BE2C (cell line): Measurements from ENCODE around the gene TRIM31.

Experiments used
- DNase-seq: peaks from one replicate; pipeline ENCODE4 v3.0.0-alpha.2; 2020
- H3K27me3 ChIP-seq: fragments of 250-450 bp; sonication (Bioruptor Pico); 2 replicates; pipeline ENCODE4 v1.5.1; 2020; ENCODE audit warnings: mild to moderate bottlenecking
- H3K36me3 ChIP-seq: fragments of 250-450 bp; sonication (Bioruptor Pico); 2 replicates; pipeline ENCODE4 v1.5.1; 2020; ENCODE audit warnings: mild to moderate bottlenecking
- H3K4me1 ChIP-seq: fragments of 250-450 bp; sonication (Bioruptor Pico); 2 replicates; pipeline ENCODE4 v1.5.1; 2020
- H3K4me3 ChIP-seq: 2 replicates; pipeline ENCODE4 v1.5.1; 2011; ENCODE audit warnings: low read depth, low read length
- H3K9me3 ChIP-seq: fragments of 250-450 bp; sonication (Bioruptor Pico); 2 replicates; pipeline ENCODE4 v1.5.1; 2020
- CTCF ChIP-seq: IDR thresholded peaks from 2 replicates; pipeline ENCODE4 v1.5.1; 2012; ENCODE audit warnings: mild to moderate bottlenecking, low read depth, low read length

TRIM31 gene

DNA sequence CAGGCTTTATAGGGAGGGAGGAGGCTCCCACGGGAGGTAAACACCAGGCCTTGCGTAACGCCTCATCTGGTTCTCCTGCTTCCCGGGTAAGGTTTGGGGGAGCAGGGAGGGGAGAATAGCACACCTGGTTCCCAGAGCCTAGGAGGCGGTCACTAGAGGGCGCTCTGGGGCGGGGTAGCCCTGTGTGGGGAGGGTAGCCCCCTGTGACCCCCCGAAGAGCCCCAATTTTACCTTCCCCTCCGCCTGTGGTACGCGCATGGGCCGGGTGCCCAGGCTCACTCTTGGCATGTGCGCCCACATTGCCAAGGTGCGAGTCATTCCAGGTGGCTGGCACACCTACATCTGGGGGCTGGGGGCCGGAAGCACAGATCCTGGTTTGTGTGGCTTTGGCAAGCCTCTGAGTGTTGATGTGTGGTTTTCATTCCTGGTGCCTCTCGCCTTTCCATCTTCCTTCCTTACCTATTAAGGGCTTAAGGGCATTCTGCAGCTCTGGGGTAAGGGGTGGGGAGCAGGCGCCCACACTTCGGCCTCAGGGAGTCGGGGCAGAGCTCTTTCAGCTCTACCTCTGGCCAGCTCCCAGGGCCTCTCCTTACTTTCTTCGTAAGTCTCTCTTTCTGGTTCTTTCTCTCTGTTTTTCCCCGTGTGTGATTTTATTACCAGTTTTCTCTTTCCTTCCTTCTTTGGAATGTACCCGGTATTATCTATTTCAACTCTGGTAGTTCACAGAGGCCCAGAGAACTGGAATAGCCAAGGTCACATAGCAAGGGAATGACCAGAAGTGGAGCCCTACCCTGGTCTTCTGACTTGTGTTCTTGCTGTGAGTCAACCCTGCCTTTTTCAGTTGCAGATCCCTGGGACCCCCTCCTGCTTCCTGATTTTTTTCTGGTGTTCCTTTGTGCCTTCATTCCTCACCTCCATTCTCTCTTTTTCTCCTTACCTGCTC lies 36.8 kb downstream of the TRIM31 start:
- no peak for DNase-seq
- Histone ChIP-seq H3K9me3 (no peaks in the 10 kb centered on the region), H3K36me3 (no peaks in the 10 kb centered on the region), H3K4me1 (no peaks in the 10 kb centered on the region), H3K27me3 (peaks cover 59% of the 10 kb centered on the region), H3K4me3 (no peak overlapping the region)
- TF ChIP-seq CTCF: peak; percentile 26; the same call in 1 of the 2 replicates

DNA sequence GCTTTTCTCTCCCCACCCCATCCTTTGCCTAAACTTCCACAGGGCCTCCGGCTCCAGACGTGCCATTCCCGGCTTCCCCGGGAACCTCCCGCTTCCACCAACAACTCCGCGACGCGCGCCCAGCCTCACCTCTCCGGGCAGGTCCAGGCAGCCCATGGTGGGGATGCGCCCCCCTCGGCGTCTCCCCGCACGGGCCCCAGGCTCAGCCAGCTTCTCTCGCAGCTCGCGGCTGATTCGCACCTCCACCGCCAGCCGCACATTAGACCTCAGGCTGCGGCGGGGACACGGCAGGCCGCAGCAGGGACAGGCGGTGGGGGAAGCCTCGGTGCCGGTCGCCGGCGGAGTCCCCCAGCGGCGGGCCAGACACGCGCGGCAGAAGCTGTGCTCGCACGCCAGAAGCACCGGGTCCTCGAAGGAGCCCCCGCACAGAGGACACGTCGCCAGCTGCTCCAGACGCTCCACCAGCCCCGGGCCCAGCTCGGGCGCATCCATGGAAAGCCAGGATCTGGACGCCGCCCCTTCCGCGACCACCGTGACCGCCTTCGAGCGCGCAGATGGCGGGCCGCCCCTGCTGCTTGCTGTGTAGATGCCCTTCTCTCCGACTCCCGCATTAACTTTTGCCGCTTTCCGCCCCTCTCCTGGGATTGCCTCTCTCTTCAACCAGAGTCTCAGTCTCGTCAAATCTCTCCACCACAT lies 37.6 kb downstream of the TRIM31 start, which contains the start of gene RNF39:
Gene RNF39 (minus strand): TSS at position 676 of the 696 bp plus-strand sequence. CDS start 184 bp downstream, at position 492.
- TF ChIP-seq CTCF: no peak
- peaks cover 60% of the 10 kb centered on the region for H3K27me3 ChIP-seq
- DNase-seq: no peak
- no peaks in the 10 kb centered on the region for H3K4me1 ChIP-seq
- H3K36me3 ChIP-seq: no peaks in the 10 kb centered on the region; the same call in 1 of the 2 replicates
- no peaks in the 10 kb centered on the region for H3K9me3 ChIP-seq
- no peak within 1 kb of the TSS for H3K4me3 ChIP-seq

- Histone ChIP-seq H3K9me3 (no peaks in the 10 kb centered on the region), H3K27me3 (peaks cover 60% of the 10 kb centered on the region), H3K4me3 (no peak overlapping the region), H3K4me1 (no peaks in the 10 kb centered on the region), H3K36me3 (no peaks in the 10 kb centered on the region; the same call in 1 of the 2 replicates)
- no peak for DNase-seq
- TF ChIP-seq CTCF: no peak
Observed at GRCh38 chr6:30074331-30075093, 38.4 kb downstream of the TRIM31 start.

DNA sequence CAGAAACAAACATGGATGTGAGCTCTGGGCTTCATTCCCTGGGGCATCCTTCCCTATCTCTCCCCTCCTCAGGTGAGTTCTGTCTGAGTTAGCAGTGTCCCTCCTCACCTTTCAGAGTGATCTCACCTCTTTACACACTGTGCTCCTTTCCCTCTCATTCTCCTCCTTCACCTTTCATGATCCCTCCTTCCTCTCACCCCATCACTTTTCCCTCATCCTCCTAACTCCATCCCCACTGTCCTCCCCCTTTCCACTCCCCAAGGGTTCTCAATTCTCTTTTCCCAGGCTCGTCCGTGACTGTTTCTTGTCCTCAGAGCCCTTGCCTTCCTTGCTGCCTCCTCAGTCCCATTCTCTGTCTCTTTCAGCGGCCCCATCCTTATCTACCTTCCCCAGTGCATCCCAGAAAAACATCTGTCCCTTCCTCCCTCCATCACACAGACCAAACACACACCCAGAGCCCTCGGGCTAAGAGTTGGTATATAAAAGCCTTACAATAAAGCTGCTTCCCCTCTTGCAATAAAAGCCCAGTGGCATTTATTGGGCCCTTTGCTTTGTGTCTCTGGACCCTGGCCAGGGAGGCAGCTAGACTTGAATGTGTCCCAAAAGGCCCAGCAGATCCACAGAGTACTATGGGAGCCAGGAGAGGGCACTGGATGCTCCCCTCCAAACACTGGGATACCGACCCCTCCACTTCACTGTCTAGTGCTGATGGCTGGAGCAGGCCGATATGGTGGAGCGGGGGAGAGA lies 39.2 kb downstream of the TRIM31 start:
- H3K36me3 ChIP-seq: no peaks in the 10 kb centered on the region; the same call in 1 of the 2 replicates
- H3K4me3 ChIP-seq: no peak overlapping the region
- H3K27me3 ChIP-seq: peaks cover 60% of the 10 kb centered on the region
- H3K9me3 ChIP-seq: no peaks in the 10 kb centered on the region
- H3K4me1 ChIP-seq: no peaks in the 10 kb centered on the region
- DNase-seq: no peak
- TF ChIP-seq CTCF: no peak

- Histone ChIP-seq H3K4me1 (peaks cover 3% of the 10 kb centered on the region; the same call in 1 of the 2 replicates), H3K4me3 (peak overlapping the region; percentile 17), H3K9me3 (no peaks in the 10 kb centered on the region; the same call in 1 of the 2 replicates), H3K36me3 (no peaks in the 10 kb centered on the region; the same call in 1 of the 2 replicates), H3K27me3 (peaks cover 53% of the 10 kb centered on the region)
- DNase-seq: no peak
- TF ChIP-seq CTCF: no peak
Observed at GRCh38 chr6:30071858-30072257, 41.0 kb downstream of the TRIM31 start.
